BJ (cell line): ENCODE results near the gene GPRC5B. TPM values are rescaled to one million over a fixed set of nuclear protein-coding genes. Genes with fewer than 3 reads are reported as not detected.
A peak's percentile ranks its signal among the peaks of the same experiment; 100 is the strongest.

ENCODE experiments used
- CTCF ChIA-PET: fragments of 350-600 bp; formaldehyde crosslinking; extraction: SDS; loops from one replicate; lab custom pipeline; 2021; ENCODE audit warnings: antibody characterized with exemption, inconsistent platforms; lab: Yijun Ruan, JAX
- POLR2A ChIA-PET: fragments of 300-600 bp; sonication (Branson Sonifier 250); formaldehyde crosslinking; extraction: SDS; loops from one replicate; lab custom pipeline; 2021; ENCODE audit warnings: antibody characterized with exemption; lab: Charles Lee
- DNase-seq: peaks from one replicate; pipeline ENCODE4 v3.0.0-alpha.2; 2011; ENCODE audit warnings: low read depth
- H3K27me3 ChIP-seq: 2 replicates; pipeline ENCODE4 v1.6.0; 2011; ENCODE audit warnings: low read length; ENCODE audit not compliant: control insufficient read depth, insufficient read depth
- H3K36me3 ChIP-seq: 2 replicates; pipeline ENCODE4 v1.5.1; 2011; ENCODE audit warnings: low read length; ENCODE audit not compliant: control insufficient read depth, insufficient read depth
- H3K4me3 ChIP-seq: 2 replicates; pipeline ENCODE4 v1.5.1; 2011; ENCODE audit warnings: low read depth, mild to moderate bottlenecking, control low read depth, low read length
- CTCF ChIP-seq: IDR thresholded peaks from 2 replicates; pipeline ENCODE4 v1.5.1; 2011; ENCODE audit warnings: low read depth, mild to moderate bottlenecking, control low read depth, inconsistent platforms, low read length, moderate library complexity; ENCODE audit not compliant: insufficient read depth
- polyA plus RNA-seq: library from polyadenylated mRNA; depleted of rRNA; stranded (reverse); fragments of >200 nt; gene quantifications from 2 replicates; pipeline ENCODE4 v1.2.3, GENCODE V29; 2011

The GPRC5B gene
- polyA plus RNA-seq, 1 experiment = 0.33 TPM

- ChIA-PET CTCF (interaction anchor here (0.5 to 1.9 kb wide), 3 partner anchors 15 to 58 kb away, joined by 3 to 4 read pairs (median 4); no protein-coding TSS in a partner anchor), POLR2A (no interaction called here)
- Histone ChIP-seq H3K27me3 (no peaks in the 10 kb centered on the region), H3K36me3 (no peaks in the 10 kb centered on the region), H3K4me3 (no peak overlapping the region)
- no peak for DNase-seq
- TF ChIP-seq CTCF = no peak
Measured at GRCh38 chr16:19851476-19851875, 33.2 kb downstream of the GPRC5B start.

- no peak overlapping the region for H3K4me3 ChIP-seq
- no peaks in the 10 kb centered on the region for H3K27me3 ChIP-seq
- no peaks in the 10 kb centered on the region for H3K36me3 ChIP-seq
- CTCF ChIA-PET = interaction anchor here (1.9 kb wide), 1 partner anchor 19 kb away, joined by 4 read pairs; no protein-coding TSS in a partner anchor
- no peak for TF ChIP-seq CTCF
- DNase-seq = no peak
- POLR2A ChIA-PET = no interaction called here
Measured at GRCh38 chr16:19850131-19850817, 34.4 kb downstream of the GPRC5B start.

- Histone ChIP-seq H3K36me3 (no peaks in the 10 kb centered on the region), H3K4me3 (no peak overlapping the region), H3K27me3 (no peaks in the 10 kb centered on the region)
- ChIA-PET CTCF (no interaction called here), POLR2A (no interaction called here)
- TF ChIP-seq CTCF = no peak
- no peak for DNase-seq
Measured at GRCh38 chr16:19848756-19849155, 35.9 kb downstream of the GPRC5B start.

GRCh38 chr16:19846436-19846835 is 38.2 kb downstream of the GPRC5B start:
- no peak for DNase-seq
- Histone ChIP-seq H3K4me3 (no peak overlapping the region), H3K36me3 (no peaks in the 10 kb centered on the region), H3K27me3 (no peaks in the 10 kb centered on the region)
- POLR2A ChIA-PET = no interaction called here
- CTCF ChIA-PET = interaction anchor here (1.1 kb wide), 1 partner anchor 36 kb away, joined by 3 read pairs; no protein-coding TSS in a partner anchor
- TF ChIP-seq CTCF = no peak

- H3K4me3 ChIP-seq = no peak overlapping the region
- no peak for TF ChIP-seq CTCF
- CTCF ChIA-PET = no interaction called here
Measured at GRCh38 chr16:19844945-19845641, 39.6 kb downstream of the GPRC5B start.

More at GRCh38 chr16:19844945-19845641, 39.6 kb downstream of the GPRC5B start:
- H3K36me3 ChIP-seq = no peaks in the 10 kb centered on the region
- POLR2A ChIA-PET = no interaction called here
- no peaks in the 10 kb centered on the region for H3K27me3 ChIP-seq
- DNase-seq = peak; percentile 63
